Muscle layer of duodenum (tissue), 2 donors: Measurements from ENCODE around the gene CNGB1.
"Not testable (repeated sequence)": the region's sequence is repeated elsewhere in the genome, so short reads cannot be mapped to it uniquely, and the experiment has no call there.

Experiments
- H3K27ac ChIP-seq: one replicate; pipeline ENCODE4 v1.7.0; 2013; ENCODE audit warnings: mild to moderate bottlenecking, low read length
- H3K27me3 ChIP-seq: one replicate; pipeline ENCODE4 v1.7.0; 2013; ENCODE audit warnings: low read depth, mild to moderate bottlenecking, control low read depth, low read length
- H3K36me3 ChIP-seq, 2 donors: one replicate each; pipeline ENCODE4 v1.7.0; 2013; ENCODE audit warnings: low read length in 2 of 2, control low read depth in 1 of 2, mild to moderate bottlenecking in 1 of 2; ENCODE audit not compliant: insufficient read depth in 2 of 2, control insufficient read depth in 1 of 2
- H3K4me1 ChIP-seq, 2 donors: one replicate each; pipeline ENCODE4 v1.7.0; 2013; ENCODE audit warnings: low read length in 2 of 2, mild to moderate bottlenecking in 2 of 2, control low read depth in 1 of 2, moderate library complexity in 1 of 2; ENCODE audit not compliant: insufficient read depth in 2 of 2, control insufficient read depth in 1 of 2
- H3K4me3 ChIP-seq, 2 donors: one replicate each; pipeline ENCODE4 v1.7.0; 2013; ENCODE audit warnings: low read length in 2 of 2, low read depth in 1 of 2, mild to moderate bottlenecking in 1 of 2
- H3K9me3 ChIP-seq, 2 donors: one replicate each; pipeline ENCODE4 v1.7.0; 2013; ENCODE audit warnings: low read length in 2 of 2, control low read depth in 1 of 2, mild to moderate bottlenecking in 1 of 2; ENCODE audit not compliant: control insufficient read depth in 1 of 2
- donor health status: healthy.

The CNGB1 gene

DNA sequence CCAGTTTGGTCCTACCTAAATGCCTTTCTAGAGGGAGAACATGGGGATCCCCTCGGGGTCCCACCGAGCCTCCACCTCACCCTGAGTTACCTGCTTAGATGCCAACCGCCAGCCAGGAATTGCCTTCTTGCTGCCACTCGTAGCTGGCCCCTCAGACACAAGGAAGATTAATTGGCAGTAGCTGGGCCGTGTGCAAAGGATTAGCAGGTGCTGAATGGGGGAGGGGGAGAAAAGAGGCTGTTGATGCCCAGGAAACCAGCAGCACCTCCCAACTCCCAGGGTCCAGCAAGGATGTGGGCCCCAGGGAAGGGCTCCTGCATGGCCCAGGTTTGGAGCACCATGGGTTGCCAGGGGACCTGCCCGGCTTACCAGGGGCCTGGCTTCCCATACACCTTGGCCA is at the start of gene CNGB1:
Gene CNGB1 (minus strand): TSS at position 159 of the 400 bp plus-strand sequence. CDS start 3,842 bp downstream, outside the sequence.
- Histone ChIP-seq H3K4me1 (peaks cover 0 to 1% of the 10 kb centered on the region in 2 donors), H3K36me3 (no peaks in the 10 kb centered on the region), H3K9me3 (no peaks in the 10 kb centered on the region), H3K27me3 (no peaks in the 10 kb centered on the region), H3K4me3 (no peak within 1 kb of the TSS), H3K27ac (no peak within 1 kb of the TSS)

DNA sequence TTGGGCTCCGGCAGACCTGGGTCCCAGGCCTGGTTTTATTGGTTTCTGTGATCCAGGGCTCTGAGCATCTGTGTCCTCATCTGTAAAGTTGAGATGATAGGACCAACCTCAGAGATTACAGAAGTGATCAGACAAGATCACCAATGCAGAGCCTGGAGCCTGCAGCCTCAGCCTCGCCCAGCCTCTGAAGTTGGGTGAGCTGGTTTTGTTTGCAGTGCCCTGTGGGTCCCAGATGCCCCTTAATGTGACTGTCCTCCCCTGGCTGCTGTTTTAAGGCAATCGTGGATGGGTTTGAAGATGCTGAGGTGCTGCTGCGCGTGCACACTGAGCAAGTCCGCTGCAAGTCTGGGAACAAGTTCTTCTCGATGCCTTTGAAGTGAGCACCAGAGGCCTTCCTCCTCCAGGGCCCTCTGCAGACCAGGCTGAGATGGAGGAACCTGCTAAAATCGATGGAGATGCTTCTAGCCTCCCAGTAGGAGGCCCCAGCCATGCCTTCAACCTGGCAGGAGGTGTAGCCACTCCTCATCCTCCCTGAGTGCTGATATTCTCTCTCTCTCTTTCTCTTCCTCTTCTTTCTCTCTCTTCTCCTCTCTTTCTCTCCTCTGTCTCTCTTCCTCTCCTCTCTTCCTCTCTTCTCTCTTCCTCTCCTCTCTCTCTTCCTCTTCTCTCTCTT is 49.1 kb upstream of the CNGB1 start:
- Histone ChIP-seq H3K27me3 (no peaks in the 10 kb centered on the region), H3K4me3 (no peak overlapping the region), H3K4me1 (peaks cover 13 to 40% of the 10 kb centered on the region in 2 donors), H3K36me3 (peaks cover 3 to 7% of the 10 kb centered on the region in 2 donors), H3K9me3 (no peaks in the 10 kb centered on the region), H3K27ac (no peak overlapping the region)

DNA sequence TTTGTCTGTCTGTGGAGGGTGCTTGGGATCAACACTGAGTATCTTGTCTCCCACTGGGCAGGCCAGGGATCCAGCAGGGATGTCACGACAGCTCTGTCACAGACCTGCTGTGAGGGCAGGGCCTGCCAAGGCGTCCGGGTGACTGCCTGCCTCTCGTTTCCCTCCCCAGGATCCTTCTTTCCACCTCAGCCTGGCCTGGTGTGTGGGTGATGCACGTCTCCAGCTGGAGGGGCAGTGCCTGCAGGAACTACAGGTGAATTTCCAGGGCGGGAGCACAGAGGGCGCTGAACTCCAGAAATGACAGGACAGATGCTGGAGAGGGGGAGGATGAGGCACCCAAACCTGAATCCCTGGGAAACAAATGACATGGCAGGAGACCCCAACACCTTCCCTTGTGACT is 47.9 kb upstream of the CNGB1 start:
- Histone ChIP-seq H3K27me3 (no peaks in the 10 kb centered on the region), H3K36me3 (peaks cover 3 to 7% of the 10 kb centered on the region in 2 donors), H3K4me1 (peaks cover 13 to 34% of the 10 kb centered on the region in 2 donors), H3K9me3 (no peaks in the 10 kb centered on the region), H3K4me3 (no peak overlapping the region), H3K27ac (no peak overlapping the region)

DNA sequence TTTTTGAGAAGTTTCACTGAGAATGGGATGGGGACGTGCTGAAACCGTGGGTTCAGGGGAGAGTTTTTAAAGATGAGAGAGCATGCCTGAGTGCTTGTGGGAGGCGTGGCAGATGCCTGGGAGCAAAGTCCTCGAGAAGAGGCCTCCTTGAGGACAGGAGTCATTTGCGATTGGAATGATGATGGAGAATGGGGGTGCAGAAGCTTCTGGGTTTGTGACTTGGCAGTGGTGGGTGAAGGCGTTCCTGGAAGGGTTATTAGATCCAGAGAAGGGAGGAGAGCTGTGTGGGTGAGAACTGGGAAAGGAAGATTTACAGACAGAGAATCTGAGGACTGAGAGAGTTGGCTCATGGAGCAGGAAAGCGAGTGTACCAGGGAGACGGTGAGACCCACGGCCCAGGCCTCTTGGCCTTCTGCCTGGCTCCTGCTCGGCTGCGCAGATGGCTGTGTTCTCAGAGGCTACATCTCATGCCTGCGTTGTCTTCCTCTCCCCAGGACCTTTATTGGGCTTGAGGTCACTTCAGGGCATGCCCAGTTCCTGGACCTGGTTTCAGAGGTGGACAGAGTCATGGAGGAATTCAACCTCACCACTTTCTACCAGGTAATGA is 46.0 kb upstream of the CNGB1 start:
- Histone ChIP-seq H3K4me1 (peaks cover 0 to 16% of the 10 kb centered on the region in 2 donors), H3K27ac (no peak overlapping the region), H3K9me3 (no peaks in the 10 kb centered on the region), H3K27me3 (no peaks in the 10 kb centered on the region), H3K4me3 (no peak overlapping the region), H3K36me3 (peaks cover 15 to 17% of the 10 kb centered on the region in 2 donors)

- Histone ChIP-seq H3K9me3 (no peaks in the 10 kb centered on the region), H3K4me3 (no peak overlapping the region), H3K36me3 (peaks cover 28 to 35% of the 10 kb centered on the region in 2 donors), H3K4me1 (no peaks in the 10 kb centered on the region), H3K27ac (no peak overlapping the region), H3K27me3 (no peaks in the 10 kb centered on the region)
These were observed 42.5 kb upstream of the CNGB1 start for GRCh38 chr16:58013201-58013956.

DNA sequence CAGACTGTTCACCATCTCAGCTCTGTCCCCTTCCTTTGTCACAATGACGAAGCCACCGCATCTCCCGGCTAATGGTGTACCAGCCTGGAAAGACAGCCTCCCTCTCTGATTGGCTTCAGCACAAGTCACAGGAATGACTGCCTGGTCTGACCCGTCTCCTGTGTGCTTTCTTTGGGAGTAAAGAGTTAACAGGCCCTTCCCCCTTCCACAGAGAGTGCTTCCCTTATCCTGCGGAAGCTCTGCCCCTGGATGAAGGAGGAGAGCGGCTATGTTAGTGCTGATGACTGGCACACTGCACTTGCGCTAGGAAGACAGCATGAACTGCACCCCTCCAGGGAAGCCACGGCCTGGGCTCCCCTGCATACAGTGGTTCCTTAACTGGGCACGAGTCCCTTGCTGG is 41.6 kb upstream of the CNGB1 start:
- Histone ChIP-seq H3K4me3 (no peak overlapping the region), H3K36me3 (peaks cover 28 to 32% of the 10 kb centered on the region in 2 donors), H3K4me1 (no peaks in the 10 kb centered on the region), H3K27ac (no peak overlapping the region), H3K27me3 (no peaks in the 10 kb centered on the region), H3K9me3 (no peaks in the 10 kb centered on the region)

DNA sequence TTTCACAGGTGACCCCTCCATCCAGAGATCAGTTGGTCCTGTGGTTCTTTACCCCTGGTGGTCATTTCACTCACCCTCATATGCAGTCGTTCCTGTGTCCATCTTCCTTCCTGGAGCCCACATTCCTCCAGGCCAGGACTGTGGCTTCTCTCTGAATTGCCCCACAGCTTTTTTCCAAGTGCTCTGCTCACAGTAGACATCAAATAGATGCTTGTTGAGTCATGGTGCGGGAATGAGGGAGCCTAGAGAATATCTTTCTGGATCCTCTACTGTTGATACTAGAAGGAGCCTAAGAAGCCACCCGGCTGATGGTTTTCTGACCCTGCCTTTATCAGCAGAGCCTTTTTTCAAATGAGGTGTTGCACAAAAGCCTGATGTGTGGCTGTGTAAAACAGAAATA is 40.7 kb upstream of the CNGB1 start:
- no peaks in the 10 kb centered on the region for H3K4me1 ChIP-seq
- peaks cover 28 to 32% of the 10 kb centered on the region in 2 donors for H3K36me3 ChIP-seq
- H3K4me3 ChIP-seq = no peak overlapping the region
- H3K9me3 ChIP-seq = no peaks in the 10 kb centered on the region
- H3K27me3 ChIP-seq = no peaks in the 10 kb centered on the region
- H3K27ac ChIP-seq = no peak overlapping the region

- Histone ChIP-seq H3K27me3 (no peaks in the 10 kb centered on the region), H3K9me3 (no peaks in the 10 kb centered on the region), H3K27ac (no peak overlapping the region), H3K4me1 (no peaks in the 10 kb centered on the region), H3K36me3 (peaks cover 28 to 35% of the 10 kb centered on the region in 2 donors), H3K4me3 (no peak overlapping the region)
These were observed 40.0 kb upstream of the CNGB1 start for GRCh38 chr16:58010886-58011285.

DNA sequence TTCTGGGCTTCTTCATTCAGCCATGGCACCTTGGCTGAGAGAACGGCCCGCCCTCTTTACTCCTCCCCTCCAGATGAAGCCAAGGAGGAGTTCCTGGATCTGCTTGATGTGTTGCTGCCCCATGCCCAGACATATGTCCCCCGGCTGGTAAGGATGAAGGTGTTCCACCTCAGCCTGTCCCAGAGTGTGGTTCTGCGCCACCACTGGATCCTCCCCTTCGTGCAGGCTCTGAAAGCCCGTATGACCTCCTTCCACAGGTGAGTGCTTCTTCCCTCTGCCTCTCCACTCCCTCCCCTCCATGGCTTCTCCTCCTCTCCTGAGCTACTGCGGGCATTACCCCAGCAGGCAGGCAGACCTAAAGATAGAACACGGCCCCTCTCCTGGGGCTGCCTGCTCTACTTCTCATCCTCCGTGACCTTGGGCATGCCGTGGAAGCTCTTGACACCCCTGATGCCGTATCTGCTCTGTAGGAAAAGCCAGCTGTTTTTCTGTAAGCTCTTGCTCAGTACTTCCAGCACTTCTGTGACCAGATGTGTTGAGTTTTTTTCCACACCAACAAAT is 39.0 kb upstream of the CNGB1 start:
- peaks cover 28 to 35% of the 10 kb centered on the region in 2 donors for H3K36me3 ChIP-seq
- no peaks in the 10 kb centered on the region for H3K9me3 ChIP-seq
- H3K27me3 ChIP-seq = no peaks in the 10 kb centered on the region
- no peak overlapping the region for H3K27ac ChIP-seq
- H3K4me3 ChIP-seq = no peak overlapping the region
- no peaks in the 10 kb centered on the region for H3K4me1 ChIP-seq

GRCh38 chr16:58004736-58005135 is 33.8 kb upstream of the CNGB1 start:
- not testable (repeated sequence) for H3K4me1 ChIP-seq, H3K27ac ChIP-seq, H3K27me3 ChIP-seq, H3K9me3 ChIP-seq, H3K4me3 ChIP-seq, H3K36me3 ChIP-seq

- H3K27me3 ChIP-seq = no peaks in the 10 kb centered on the region
- peaks cover 7 to 11% of the 10 kb centered on the region in 2 donors for H3K36me3 ChIP-seq
- H3K4me3 ChIP-seq = no peak overlapping the region
These were observed 32.0 kb upstream of the CNGB1 start for GRCh38 chr16:58002936-58003335.

More at GRCh38 chr16:58002936-58003335, 32.0 kb upstream of the CNGB1 start:
- Histone ChIP-seq H3K9me3 (no peaks in the 10 kb centered on the region), H3K27ac (no peak overlapping the region), H3K4me1 (peaks cover 8 to 24% of the 10 kb centered on the region in 2 donors)
